Measurements from ENCODE around the gene PRRG1.
"Not testable (repeated sequence)": the region's sequence is repeated elsewhere in the genome, so short reads cannot be mapped to it uniquely, and the experiment has no call there.

The PRRG1 gene

DNA sequence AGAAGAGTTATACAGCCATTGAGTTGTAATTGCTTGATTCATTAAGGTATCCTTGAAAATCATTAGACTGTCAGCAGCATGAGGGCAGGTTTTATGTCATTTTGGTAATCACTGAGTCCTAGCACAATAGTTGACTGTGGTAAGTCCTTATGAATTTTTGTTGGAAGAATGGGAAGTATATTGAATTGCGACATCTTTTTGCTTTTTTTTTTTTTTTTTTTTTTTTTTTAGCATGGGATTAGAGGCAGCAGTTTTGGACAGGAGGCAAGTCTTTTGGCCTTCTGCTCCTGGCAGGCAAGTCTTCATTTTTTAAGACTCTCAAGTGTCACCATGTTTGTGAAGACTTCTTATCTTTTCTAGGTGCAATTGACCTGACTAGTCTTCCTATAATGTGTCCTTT lies 29.7 kb downstream of the PRRG1 start:
- no peak for DNase-seq (ENCODE audit: low spot score)

DNA sequence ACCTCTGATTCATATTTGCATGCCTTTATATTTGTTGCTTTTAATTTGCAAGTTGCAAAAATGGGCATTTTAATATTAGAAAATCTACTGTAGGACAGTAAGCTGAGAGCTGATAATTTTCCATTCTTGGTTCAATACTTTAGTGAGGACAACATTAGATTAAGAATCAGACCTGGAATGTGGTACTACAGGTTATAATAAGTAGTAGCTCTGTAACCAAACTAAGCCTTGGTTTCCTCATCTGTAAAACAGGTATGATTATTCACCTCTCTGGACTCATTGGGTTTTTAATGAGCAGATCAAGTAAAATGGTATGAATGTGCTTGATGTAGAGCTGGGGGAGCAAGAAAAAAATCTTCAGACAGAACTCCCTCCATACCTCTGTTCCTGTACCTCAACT lies 31.1 kb downstream of the PRRG1 start:
- no peak for DNase-seq (ENCODE audit: low spot score)

DNA sequence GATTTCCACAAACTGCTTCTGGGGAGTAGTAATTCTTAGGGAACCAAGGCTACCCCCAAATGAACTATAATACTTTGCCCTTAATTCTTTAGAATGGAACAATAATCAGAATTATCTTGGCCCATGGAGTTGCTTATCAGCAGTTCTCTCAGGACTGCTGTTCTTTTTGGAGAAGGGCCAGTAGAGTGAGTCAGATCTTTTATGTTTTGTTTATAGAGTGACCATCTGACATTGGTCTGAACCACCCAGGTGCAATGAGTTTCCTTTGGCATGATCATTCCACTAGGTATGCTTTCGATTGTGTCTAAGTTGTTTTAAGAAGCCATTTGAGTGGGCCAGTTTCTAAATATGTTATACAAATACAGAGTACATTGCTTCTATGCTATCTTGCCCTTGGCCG lies 31.8 kb downstream of the PRRG1 start:
- DNase-seq (ENCODE audit: low spot score), result peak; percentile 22

DNA sequence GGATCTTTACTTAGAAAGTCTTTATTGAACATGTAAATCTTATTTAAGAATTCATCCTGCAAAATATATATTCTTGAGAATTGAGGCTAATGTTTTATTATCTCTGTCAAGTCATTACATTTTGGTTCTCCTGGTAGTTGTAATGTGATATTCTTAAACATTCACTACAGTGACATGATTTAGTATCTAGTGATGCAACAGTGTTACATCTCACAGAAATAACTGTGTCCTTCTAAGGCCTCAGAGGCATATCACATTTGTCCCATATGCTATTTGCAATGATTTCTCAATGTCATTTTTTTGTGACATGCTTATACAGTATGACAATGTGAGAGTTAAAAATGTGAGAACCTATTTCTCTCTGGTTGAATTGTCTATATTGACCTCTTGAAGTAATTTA lies 34.1 kb downstream of the PRRG1 start:
- DNase-seq (ENCODE audit: low spot score), result no peak

- no peak for DNase-seq (ENCODE audit: low spot score)
Measured at GRCh38 chrX:37388413-37388812, 39.2 kb downstream of the PRRG1 start.

- no peak for DNase-seq (ENCODE audit: low spot score)
Measured at GRCh38 chrX:37405956-37406355, 56.8 kb downstream of the PRRG1 start.

DNA sequence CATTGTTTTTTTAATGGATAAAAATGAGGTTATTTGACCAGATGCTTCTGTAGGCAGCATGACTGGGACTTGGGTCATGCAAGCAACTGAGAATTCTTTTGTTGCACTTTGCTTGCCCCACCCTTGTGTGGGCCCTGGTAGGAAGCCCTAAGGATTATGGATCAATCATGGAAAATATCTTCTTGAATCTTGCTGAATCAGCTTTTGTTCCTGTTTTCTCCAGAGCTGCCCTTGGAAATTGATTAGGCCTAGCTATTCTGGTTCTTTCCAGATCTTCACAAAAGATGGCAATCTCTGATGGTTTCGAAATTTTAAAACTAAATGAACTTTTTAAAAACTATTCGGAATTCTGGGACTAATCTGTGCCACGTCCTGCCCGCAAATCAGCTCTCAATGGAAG lies 58.6 kb downstream of the PRRG1 start:
- no peak for DNase-seq (ENCODE audit: low spot score)

- no peak for DNase-seq (ENCODE audit: low spot score)
Measured at GRCh38 chrX:37409278-37409677, 60.1 kb downstream of the PRRG1 start.

DNA sequence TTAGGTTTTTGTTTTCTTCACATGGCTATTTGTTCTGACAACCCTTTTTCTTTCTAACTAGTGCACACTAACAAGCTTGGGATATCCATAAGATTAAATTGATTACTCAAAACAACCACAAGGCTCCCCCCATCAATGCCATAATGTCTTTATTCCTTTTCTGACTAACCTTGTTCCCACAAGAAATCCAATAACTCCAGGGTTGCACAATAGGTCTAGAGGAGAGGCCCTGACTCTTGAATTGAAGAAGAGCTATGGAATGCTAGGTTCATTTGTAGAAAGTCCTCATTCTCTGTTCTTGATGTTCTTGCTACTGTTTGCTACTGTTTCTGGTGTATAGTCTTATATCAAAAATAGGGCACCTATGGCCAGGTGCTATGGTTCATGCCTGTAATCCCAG lies 71.0 kb downstream of the PRRG1 start:
- no peak for DNase-seq (ENCODE audit: low spot score)

DNA sequence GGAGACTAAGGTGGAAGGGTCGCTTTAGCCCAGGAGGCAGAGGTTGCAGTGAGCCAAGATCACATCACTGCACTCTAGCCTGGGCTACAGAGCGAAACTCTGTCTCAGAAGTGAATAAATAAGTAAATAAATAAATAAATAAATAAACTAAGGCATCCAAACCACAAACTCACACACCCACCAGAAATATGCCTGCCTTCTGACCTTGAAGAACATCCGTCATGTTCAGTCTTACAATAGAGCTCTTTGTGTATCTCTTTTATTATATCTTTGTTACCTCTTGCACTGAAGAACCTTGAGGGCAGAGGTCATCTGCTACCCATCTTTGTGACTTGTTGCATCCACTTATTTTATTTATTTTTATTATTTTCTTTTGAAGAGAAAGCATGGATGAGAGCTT lies 71.6 kb downstream of the PRRG1 start:
- DNase-seq (ENCODE audit: low spot score), result no peak

DNA sequence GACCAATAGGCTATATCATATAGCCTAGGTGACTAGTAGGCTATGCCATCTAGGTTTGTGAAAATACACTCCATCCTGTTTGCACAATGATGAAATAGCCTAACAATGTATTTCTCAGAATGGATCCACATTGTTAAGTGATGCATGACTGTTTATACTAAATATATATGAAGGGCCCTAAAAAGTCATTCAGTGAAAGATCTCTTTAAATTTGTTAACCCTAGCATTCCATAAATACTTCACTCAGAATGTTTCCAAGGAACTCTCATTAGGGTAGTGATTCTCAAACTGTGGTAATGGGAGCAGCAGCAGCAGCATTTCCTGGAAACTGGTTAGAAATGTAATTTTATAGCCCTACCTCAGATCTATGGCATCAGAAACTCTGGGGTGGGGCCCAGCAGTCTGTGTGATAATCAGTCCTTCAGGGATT lies 74.9 kb downstream of the PRRG1 start:
- no peak for DNase-seq (ENCODE audit: low spot score)

GRCh38 chrX:37425370-37425769 lies 76.2 kb downstream of the PRRG1 start:
- no peak for DNase-seq (ENCODE audit: low spot score)

GRCh38 chrX:37428962-37429361 lies 79.8 kb downstream of the PRRG1 start:
- DNase-seq (ENCODE audit: low spot score), result not testable (repeated sequence)

- no peak for DNase-seq (ENCODE audit: low spot score)
Measured at GRCh38 chrX:37434362-37434761, 85.2 kb downstream of the PRRG1 start.

GRCh38 chrX:37437160-37437559 lies 88.0 kb downstream of the PRRG1 start:
- no peak for DNase-seq (ENCODE audit: low spot score)

- no peak for DNase-seq (ENCODE audit: low spot score)
Measured at GRCh38 chrX:37441377-37441776, 92.2 kb downstream of the PRRG1 start.

- no peak for DNase-seq (ENCODE audit: low spot score)
Measured at GRCh38 chrX:37445182-37445581, 96.0 kb downstream of the PRRG1 start.

GRCh38 chrX:37453821-37454220 lies 104.7 kb downstream of the PRRG1 start:
- DNase-seq (ENCODE audit: low spot score), result no peak

- peak; percentile 50 for DNase-seq (ENCODE audit: low spot score)
Measured at GRCh38 chrX:37454537-37455285, 105.5 kb downstream of the PRRG1 start.

DNA sequence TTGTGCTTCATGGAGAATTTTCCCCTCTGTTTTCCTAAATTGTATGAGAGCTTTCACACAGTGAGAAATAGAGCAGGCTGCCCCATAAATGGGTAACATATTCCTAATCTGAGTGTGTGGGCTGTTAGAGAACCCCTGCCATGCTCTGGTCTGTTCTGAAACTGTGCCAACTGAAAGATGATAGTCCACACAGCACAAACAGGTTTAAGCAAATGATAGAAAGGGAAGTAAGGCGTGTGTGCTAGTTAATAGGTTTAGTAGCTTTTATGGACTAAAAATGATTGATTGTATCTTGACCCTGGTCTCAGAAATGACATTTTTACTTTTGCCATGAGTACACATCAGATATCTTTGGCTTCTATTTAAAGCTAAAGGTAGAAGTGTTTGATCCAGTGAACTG lies 106.2 kb downstream of the PRRG1 start:
- DNase-seq (ENCODE audit: low spot score), result no peak

DNA sequence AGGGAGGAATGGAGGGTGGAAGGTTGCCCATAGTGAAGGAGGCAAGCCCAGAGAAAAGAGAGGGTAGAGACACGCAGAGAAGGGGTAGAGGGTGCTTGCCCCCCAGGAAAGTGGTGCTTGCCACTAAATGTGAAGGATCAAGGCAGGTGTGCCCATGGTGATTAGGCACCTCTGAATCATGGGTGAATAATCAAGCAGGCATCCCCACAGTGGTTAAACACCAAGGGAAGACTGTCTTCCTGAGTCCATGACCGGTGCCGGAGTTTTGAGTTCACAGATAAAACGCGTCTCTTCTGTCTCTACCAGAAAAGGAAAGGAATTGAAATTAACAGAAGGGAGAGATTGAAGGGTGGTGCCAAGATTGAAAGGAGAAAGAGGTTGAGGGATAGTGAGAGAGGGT lies 111.1 kb downstream of the PRRG1 start:
- not testable (repeated sequence) for DNase-seq (ENCODE audit: low spot score)

DNA sequence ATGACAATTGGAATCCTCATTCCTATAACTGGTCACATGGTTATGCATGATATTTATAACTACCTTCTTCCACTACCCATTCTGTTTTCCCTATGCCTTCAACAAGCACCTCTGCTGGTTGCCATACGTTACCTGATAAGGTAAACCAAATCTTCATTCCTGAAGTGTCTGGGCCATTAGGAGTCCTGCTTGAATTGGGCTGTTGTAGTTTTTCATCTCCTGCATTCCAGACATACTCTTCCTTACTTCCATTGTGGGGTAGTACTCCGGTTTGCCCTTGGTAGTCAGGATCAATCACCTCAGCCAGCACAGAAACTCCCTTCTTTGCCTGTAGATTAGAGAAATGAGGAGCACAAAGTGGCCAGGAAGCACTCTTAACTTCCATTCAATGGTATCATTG lies 113.2 kb downstream of the PRRG1 start:
- DNase-seq (ENCODE audit: low spot score), result no peak

GRCh38 chrX:37468124-37468739 lies 119.1 kb downstream of the PRRG1 start:
- DNase-seq (ENCODE audit: low spot score), result no peak

DNA sequence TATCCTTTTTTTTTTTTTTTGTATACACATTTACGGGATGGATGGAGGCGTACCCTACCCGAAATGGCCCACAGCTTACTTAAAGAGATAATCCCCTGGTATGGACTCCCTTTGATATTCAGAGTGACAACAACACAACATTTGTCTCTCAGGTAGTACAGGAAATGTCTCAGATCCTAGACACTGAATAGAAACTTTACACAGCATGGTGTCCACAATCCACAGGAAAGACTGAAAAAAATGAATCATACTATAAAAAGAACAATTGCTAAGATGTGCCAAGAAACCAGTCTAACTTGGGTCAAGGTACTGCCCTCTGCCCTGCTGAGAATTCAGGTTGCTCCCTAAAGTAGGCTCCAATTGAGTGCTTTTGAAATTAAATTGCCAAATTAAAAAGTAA lies 121.5 kb downstream of the PRRG1 start:
- DNase-seq (ENCODE audit: low spot score), result peak; percentile 35
